VCaP (cell line): Measurements from ENCODE around the gene KRTCAP2.

Experiments
- H3K27ac ChIP-seq: fragments of 450-650 bp; 2 replicates; pipeline ENCODE4 v1.5.1; 2017
- CTCF ChIP-seq: fragments of 450-650 bp; conservative IDR thresholded peaks from 2 replicates; pipeline ENCODE4 v1.5.1; 2017; ENCODE audit warnings: mild to moderate bottlenecking, moderate library complexity

The KRTCAP2 gene

DNA sequence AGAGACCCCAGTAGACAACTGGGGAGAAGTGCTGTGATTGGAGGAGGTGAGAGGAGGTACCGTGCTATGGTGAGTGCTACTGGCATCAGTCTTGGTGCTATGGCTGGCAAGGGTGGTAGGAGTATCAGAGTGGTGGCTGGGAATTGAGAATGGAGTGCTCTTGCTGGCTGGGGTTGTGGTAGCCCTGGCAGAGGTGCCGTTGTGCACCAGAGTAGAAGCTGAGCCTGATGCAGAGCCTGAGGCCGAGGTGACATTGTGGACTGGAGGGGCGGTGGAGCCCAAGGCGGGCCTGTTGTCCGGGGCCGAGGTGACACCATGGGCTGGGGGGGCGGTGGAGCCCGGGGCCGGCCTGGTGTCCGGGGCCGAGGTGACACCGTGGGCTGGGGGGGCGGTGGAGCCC lies 15.2 kb upstream of the KRTCAP2 start:
- H3K27ac ChIP-seq, result no peak overlapping the region
- no peak for TF ChIP-seq CTCF

DNA sequence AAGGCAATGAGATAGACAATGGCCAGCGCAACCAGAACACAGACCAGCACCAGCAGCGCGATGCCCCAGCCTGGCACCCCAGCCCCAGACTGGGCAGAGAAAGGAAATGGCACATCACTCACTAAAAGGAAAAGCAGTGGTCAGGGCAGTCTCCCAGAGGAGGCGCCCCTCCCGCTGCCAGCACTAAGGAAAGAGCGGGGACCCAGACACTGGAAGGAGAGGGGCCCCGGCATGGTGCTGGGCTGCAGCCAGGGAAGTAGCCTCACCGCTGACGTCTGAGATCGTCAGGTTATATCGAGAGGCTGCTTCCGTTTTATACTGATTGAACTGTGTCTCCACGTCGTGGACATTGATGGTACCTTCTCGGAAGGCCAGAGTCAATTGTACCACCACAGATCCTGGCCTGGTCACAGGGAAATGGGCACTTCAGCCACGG lies 14.4 kb upstream of the KRTCAP2 start:
- H3K27ac ChIP-seq, result no peak overlapping the region
- TF ChIP-seq CTCF, result no peak

- H3K27ac ChIP-seq, result no peak overlapping the region
- TF ChIP-seq CTCF, result no peak
Observed at GRCh38 chr1:155186794-155187455, 13.8 kb upstream of the KRTCAP2 start.

DNA sequence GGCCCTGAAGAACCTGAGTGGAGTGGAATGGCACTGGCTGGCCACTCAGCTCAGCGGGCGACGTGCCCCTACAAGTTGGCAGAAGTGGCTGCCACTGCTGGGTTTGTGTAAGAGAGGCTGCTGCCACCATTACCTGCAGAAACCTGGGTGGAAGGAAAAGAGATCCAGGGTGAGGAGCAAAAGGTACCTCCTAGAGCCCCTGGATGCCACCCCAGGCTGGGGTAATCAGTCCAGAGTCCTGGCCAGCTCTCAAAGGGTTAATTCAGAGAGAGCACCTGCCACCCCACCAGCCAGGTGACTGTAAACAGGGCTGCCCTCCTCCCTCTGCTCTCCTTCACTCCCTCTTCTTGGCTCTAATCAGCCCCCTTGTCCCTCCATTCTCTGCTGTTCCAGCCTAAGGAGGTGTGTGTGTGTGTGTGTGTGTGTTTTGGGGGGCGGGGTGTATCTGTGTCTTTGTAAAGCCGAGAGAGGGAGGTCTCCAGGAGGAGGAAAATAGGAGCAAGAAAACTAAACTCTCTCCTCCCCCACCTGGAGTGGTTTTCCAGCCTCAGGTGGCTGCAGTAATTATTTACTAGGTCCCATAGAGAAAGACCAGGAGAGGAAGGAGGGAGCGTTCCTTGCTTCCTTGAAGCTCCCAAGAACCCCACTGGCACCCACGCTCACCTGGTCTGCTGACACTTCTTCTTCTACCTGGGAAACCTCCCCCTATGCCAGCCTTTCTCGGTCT lies 13.1 kb upstream of the KRTCAP2 start:
- no peak for TF ChIP-seq CTCF
- H3K27ac ChIP-seq, result no peak overlapping the region

GRCh38 chr1:155185783-155186066 lies 12.6 kb upstream of the KRTCAP2 start:
- no peak overlapping the region for H3K27ac ChIP-seq
- no peak for TF ChIP-seq CTCF

DNA sequence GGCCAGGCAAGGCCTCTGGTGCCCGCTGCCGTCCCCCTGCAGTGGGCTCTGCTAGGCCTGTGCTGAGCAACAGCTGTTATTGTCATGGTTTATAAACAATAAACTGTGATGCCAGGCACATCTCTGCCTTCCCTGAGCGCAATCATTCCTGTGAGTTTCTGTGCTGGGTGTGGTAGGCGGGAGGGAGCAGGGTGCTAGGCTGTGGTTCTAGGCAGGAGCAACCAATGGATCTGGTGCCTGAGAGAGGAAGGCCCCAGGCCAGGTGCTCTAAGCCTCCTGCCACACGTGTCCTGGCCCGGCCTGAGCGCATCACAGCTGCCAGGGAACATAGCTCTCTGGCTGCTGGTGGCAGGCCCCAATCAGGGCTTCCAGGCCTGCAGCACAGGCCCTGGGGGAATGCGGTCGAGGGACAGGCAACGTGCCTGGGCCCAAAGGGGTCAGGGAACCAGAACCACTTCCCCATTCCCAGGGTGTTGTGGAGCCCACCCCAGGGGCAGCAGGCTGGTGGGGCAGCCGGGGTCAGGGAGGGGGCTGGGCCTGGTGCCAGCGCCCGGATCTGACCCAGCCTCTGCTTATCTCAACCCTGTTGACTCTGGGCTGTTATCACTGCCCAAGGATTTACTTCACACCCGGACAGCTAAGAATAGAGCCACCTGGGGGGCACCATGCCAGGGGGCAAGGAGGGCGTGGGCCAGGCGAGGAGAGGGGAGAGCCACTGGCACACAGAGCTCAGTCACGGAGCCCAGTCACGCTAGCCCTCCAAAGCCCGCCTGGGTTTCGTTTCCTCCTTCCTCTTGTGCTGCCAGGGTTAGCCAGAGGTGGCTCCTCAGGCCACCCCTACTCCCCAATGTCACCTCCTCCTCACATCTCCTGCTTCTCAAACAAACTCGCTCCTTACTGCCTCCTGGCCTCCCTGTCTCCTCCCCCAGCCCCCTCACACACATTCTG lies 12.0 kb upstream of the KRTCAP2 start:
- TF ChIP-seq CTCF, result no peak
- H3K27ac ChIP-seq, result no peak overlapping the region

DNA sequence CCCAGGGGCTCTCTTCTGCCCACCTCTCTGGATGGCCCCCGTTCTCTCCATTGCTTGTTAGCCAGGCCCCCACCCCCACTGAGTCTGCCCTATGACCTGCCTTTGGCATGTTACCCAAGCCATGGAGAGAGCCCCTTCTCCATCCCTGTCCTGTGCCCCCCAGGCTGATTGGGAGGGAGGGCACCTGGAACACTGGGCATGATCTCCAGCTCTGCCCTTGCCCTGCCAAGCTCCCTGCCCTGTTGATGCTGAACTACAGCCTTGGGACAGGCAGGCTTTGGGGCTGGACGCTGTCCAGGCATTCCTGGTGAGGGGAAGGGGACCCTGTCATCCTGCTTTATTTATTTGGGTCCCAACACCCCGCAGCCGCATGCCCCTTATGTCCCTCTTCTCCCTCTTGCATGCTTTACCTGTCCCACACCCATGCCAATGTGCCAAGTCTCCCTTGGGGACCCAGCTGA lies 11.3 kb upstream of the KRTCAP2 start:
- no peak overlapping the region for H3K27ac ChIP-seq
- no peak for TF ChIP-seq CTCF
